Measurements from ENCODE around the gene FBXO47. TPM values are rescaled to one million over a fixed set of nuclear protein-coding genes. Genes with fewer than 3 reads are reported as not detected.
A peak's percentile ranks its signal among the peaks of the same experiment; 100 is the strongest.

The FBXO47 gene, protein sequence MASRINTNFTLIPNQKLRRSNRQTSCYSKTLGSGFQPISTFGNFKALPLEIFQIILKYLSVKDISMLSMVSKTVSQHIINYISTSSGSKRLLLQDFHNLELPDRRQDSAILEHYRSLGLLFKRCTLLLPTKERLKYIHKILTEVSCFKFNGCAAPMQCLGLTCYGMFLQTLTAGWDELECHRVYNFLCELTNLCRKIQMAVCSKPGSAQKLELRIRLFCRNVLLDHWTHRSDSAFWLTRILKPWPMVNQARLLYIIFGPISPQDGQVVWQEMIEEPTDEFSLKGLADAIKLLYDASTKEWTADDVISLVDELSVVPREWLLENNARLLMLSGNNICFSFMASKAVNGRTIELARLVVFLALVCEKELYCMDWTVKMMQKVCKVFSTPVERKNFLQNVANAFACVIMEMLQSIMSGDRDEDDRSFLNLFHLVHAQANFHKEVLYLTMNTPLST
- not detected for total RNA-seq

DNA sequence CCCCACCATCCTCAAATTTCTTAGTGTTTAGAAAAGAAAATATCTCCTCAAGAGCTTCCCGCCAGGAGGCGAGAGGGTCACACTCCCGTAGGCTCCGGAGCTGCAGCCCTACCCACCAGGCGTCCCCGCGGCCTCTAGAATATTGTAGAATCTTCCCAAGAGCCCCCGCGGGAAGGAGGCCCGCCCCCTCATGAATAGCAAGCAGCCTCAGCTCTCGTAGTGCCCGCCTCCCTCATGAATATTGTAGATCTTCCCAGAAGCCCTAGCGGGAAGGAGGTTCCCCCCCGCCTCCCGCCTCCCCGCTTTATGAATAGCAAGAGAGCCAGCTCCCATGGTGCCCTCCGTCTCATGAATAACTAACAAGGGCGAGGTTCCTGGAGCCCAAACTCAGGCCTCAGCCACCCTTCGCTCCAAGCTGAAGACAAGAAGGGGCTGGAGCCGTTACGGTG, at the start of gene FBXO47:
Gene FBXO47 (minus strand): TSS at position 114 of the 449 bp plus-strand sequence. CDS start 4,378 bp downstream, outside the sequence.
- ATAC-seq (replicated peaks): peak; percentile 99
- peak within 1 kb of the TSS; percentile 83 for H3K4me3 Mint-ChIP-seq
- peaks cover 5% of the 10 kb centered on the region for H3K4me1 Mint-ChIP-seq

DNA sequence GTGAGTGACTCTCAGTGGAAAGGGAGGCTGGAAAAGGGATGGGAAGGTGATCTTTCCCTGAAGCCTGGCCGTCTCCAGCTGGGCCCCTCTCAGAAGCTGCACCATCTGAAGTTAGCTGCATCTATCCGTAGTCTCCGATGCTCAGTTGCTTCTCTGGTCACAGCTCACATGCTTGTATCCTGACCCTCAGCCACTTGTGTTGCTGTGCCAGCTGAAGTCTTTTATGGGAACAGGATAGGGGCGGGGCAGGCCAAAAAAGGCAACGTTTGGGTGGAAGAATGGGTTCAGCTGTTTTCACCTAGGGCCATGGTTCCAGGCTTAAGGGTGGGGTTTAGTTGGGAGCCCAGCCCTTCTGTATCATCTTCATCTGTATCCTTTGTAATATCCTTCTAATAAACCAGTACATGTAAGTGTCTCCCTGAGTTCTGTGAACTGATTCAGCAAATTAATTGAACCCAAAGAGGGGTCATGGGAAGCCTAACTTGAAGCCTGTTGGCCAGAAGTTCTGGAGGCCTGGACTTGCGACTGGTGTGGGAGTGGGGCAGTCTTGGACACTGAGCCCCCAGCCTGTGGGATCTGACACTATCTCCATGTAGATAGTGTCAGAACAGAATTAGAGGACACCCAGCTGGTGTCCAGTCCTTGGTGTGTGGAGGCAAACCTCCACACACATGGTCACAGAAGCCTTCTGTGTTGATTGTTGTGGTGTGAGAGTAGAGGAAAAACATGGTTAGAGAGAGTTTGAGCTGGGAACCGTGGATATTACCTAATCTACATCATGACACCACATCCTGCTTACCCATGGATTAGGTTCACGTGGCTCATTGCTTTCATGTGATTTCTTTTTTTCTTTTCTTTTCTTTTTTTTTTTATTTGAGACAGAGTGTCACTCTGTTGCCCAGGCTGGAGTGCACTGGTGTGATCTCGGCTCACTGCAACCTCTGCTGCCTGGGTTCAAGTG, 49.3 kb upstream of the FBXO47 start:
- Mint-ChIP-seq H3K4me3 (no peak overlapping the region), H3K27me3 (no peaks in the 10 kb centered on the region), H3K27ac (no peak overlapping the region), H3K36me3 (ENCODE audit: low read depth) (no peaks in the 10 kb centered on the region), H3K9me3 (no peaks in the 10 kb centered on the region), H3K4me1 (peaks cover 10% of the 10 kb centered on the region)
- peak; percentile 67 for ATAC-seq (replicated peaks)

More for the DNA sequence above, at the start of gene FBXO47:
- Mint-ChIP-seq H3K27ac (peak within 1 kb of the TSS; percentile 90), H3K9me3 (no peaks in the 10 kb centered on the region), H3K36me3 (ENCODE audit: low read depth) (no peaks in the 10 kb centered on the region), H3K27me3 (no peaks in the 10 kb centered on the region)

DNA sequence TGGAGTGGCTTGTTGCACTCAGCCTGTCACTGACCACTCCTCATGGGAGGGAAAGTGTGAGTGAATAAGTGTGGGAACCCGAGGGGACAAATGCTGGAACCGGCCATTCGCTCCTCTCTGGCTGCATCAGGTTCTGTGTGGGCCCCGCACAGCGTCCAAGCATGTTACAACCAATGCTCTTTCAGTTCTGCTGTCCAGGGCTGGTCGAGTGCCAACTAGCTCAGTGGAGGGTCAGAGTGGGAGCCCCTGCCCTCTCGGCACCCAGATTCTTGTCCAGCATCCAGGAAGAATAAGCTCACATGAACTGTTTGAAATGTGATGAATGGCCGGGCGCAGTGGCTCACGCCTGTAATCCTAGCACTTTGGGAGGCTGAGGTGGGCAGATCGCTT, 48.3 kb upstream of the FBXO47 start:
- Mint-ChIP-seq H3K36me3 (ENCODE audit: low read depth) (no peaks in the 10 kb centered on the region), H3K4me3 (no peak overlapping the region), H3K9me3 (no peaks in the 10 kb centered on the region), H3K4me1 (peaks cover 10% of the 10 kb centered on the region), H3K27me3 (no peaks in the 10 kb centered on the region), H3K27ac (no peak overlapping the region)
- no peak for ATAC-seq (replicated peaks)

DNA sequence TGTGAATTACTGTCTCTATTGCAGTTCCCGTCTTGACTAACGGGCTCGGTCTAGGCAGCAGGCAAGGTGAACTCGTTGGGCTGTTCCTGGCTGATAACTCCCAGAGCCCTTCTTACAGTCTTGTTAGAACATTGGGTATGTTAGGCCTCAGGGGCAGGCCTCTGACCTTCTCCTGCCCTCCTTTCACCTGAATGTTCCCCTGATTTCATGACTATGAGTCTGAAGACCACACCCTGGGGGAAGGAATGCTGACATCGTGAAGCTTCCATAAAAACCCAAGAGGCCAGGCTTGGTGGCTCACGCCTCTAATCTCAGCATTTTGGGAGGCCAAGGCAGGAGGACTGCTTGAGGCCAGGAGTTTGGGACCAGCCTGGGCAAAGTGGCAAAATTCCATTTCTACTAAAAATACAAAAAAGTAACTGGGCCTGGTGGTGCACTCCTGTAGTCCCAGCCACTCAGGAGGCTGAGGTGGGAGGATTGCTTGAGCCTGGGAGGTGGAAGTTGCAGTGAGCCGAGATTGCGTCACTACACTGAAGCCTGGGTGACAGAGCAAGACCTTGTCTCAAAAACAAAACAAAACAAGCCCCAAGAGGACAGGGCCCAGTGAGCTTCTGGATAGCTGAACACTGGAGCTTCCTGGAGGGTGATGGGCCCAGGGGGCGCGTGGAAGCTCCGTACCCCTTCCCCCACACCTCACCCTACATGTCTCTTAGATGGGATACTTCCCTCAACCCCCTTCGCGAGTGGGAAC, 47.8 kb upstream of the FBXO47 start:
- Mint-ChIP-seq H3K9me3 (no peaks in the 10 kb centered on the region), H3K27ac (no peak overlapping the region), H3K36me3 (ENCODE audit: low read depth) (no peaks in the 10 kb centered on the region), H3K4me1 (peaks cover 10% of the 10 kb centered on the region), H3K27me3 (no peaks in the 10 kb centered on the region), H3K4me3 (no peak overlapping the region)
- ATAC-seq (replicated peaks): no peak

DNA sequence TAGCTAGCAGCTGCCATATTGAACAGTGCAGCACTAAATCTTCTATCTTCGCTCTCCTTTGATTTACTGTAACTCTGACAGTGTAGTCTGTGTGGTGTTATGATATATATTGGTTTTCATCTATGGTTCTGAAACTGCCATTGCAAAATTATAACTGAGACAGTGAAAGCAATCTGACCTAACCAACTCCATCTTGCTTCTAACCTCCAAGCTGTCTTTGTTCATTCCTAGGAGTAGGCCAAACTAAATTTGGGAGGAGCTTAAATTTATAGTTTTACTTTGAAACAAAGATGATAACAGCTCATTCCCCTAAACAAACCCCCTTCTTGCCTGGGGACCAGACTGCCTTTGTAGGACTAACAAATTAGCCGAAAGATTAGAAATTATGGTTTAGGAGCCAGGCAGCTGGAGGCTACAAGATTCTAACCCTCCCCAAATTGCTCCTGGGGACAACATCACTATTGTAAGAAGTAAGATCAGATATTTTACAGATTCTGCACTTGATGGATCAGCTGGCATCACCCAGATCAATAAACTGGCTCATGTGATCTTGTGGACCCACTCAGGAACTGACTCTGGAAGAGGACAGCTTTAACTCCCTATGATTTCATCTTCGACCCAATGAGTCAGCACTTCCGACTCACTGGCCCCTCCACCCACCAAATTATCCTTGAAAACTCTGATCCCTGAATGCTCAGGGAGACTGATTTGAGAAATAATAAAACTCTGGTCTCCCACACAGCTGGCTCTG, 47.0 kb upstream of the FBXO47 start:
- H3K4me1 Mint-ChIP-seq: peaks cover 10% of the 10 kb centered on the region
- no peaks in the 10 kb centered on the region for H3K9me3 Mint-ChIP-seq
- no peaks in the 10 kb centered on the region for H3K36me3 Mint-ChIP-seq (ENCODE audit: low read depth)
- no peak for ATAC-seq (replicated peaks)
- no peaks in the 10 kb centered on the region for H3K27me3 Mint-ChIP-seq
- no peak overlapping the region for H3K4me3 Mint-ChIP-seq
- H3K27ac Mint-ChIP-seq: no peak overlapping the region

DNA sequence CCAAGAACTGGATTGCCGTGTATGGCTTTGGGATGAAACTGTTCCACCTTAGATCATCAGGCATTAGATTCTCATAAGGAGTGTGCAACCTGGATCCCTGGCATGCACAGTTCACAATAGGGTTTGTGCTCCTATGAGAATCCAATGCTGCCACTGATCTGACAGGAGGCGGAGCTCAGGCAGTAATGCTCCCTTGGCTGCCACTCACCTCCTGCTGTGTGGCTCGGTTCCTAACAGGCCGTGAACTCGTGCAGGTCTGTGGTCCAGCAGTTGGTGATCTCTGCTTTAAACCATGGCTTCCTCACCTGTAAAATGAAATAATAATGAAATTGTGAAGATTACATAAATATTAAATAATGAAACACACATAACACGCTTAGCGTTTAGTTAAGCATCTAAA, 45.5 kb upstream of the FBXO47 start:
- no peaks in the 10 kb centered on the region for H3K36me3 Mint-ChIP-seq (ENCODE audit: low read depth)
- no peak overlapping the region for H3K4me3 Mint-ChIP-seq
- no peak overlapping the region for H3K27ac Mint-ChIP-seq
- no peaks in the 10 kb centered on the region for H3K9me3 Mint-ChIP-seq
- ATAC-seq (replicated peaks): no peak
- peaks cover 10% of the 10 kb centered on the region for H3K4me1 Mint-ChIP-seq
- H3K27me3 Mint-ChIP-seq: no peaks in the 10 kb centered on the region

DNA sequence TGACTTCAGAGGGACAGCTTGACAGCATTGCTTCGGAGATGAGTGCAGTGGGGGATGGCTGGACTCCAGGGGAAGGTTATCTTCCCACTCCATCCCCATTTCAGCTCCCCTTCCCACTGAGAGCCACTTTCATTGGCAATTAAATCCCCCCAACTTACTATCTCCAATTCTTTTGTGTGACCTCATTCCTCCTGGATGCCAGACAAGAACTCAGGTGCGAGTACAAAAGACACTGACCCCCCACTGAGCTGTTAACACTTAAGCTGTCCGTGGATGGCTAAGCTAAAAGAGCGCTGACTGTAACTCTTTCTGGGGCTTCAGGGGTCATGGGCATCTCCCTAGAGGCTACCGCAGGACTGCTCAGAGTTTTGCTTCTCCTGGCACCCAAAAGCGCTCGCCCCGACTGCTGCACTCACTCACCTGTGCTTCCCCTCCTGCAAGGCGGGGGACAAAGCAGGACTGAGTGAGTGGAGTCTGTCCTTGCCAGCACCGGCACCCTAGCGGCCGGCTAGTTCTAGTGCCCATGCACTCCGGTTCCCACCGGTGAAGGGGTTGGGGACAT, 44.8 kb upstream of the FBXO47 start:
- Mint-ChIP-seq H3K36me3 (ENCODE audit: low read depth) (no peaks in the 10 kb centered on the region), H3K4me3 (no peak overlapping the region), H3K27me3 (no peaks in the 10 kb centered on the region), H3K4me1 (peaks cover 6% of the 10 kb centered on the region), H3K9me3 (no peaks in the 10 kb centered on the region), H3K27ac (no peak overlapping the region)
- ATAC-seq (replicated peaks): no peak

DNA sequence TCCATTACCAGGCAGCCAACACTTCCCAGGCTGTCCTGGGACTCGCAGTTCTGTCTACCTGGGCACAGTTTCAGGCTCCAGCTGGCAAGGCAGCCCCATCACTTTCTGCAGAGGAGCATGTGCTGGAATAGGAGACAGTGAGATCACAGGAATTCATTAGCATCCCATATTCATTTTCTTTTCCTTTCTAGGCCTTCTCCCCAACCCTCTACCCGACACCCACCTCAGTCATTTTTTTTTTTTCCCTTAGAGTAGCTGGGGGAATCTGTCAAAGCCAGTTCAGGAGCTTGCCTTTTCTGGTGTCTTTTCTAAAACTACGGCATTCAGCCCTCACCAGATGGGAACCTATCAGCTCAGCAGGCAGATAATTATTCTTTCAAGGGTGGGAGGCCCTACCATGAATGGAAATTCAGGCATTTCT, 42.4 kb upstream of the FBXO47 start:
- Mint-ChIP-seq H3K4me3 (no peak overlapping the region), H3K4me1 (no peaks in the 10 kb centered on the region), H3K27ac (no peak overlapping the region), H3K9me3 (no peaks in the 10 kb centered on the region), H3K27me3 (no peaks in the 10 kb centered on the region), H3K36me3 (ENCODE audit: low read depth) (no peaks in the 10 kb centered on the region)
- no peak for ATAC-seq (replicated peaks)

DNA sequence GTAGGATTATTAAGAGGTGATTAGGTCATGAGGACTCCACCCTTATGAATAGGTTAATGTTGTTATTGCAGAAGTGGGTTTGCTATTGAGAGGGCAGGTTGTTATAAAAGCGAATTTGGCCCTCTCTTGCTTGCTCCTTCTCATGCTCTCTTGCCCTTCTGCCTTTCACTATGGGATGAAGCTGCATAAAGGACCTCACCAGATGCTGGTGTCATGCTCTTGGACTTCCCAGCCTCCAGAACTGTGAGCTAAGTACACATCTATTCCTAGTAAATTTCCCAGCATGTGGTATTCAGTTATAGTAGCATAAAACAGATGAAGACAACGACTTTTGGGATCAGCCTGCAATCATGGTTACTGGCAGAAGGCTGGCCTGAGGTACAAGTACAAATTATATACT, 41.4 kb upstream of the FBXO47 start:
- H3K36me3 Mint-ChIP-seq (ENCODE audit: low read depth): no peaks in the 10 kb centered on the region
- ATAC-seq (replicated peaks): no peak
- no peak overlapping the region for H3K27ac Mint-ChIP-seq
- no peak overlapping the region for H3K4me3 Mint-ChIP-seq
- no peaks in the 10 kb centered on the region for H3K27me3 Mint-ChIP-seq
- H3K9me3 Mint-ChIP-seq: no peaks in the 10 kb centered on the region
- H3K4me1 Mint-ChIP-seq: peaks cover 5% of the 10 kb centered on the region

DNA sequence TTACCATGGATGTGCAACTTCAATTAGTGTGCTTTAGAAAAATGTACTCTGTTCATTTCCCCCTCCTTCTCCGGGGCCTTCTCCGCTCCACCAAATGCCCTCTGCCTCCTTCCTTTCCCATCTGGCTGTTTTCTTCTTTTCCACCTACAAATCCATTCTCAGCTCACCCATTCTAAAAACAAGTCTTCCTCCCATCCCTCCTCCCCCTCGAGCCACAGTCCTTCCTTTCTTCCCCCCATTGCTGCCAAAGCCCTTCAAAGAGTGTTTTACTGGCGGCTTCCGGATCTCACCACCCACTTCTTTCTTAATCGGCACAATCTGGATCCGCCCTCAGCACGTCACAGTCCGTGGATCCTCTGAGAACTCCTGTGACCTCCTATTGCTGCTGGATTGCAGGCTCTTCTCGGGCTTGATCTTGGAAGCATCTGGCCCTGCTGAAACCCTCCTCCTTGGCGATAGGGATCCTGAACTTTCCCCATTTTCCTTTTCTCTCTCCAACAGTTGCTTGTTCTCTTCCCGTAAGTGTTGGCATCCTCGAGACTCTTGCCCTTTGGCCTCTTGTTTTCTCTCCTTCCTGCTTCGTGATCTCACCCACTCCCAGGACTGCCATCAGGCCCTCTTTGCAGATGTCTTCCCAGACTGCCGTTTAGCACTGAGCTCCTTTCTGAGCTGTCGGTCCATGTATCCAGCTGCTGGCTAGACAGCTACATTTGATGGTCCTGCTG, 36.0 kb upstream of the FBXO47 start:
- no peaks in the 10 kb centered on the region for H3K36me3 Mint-ChIP-seq (ENCODE audit: low read depth)
- peak; percentile 67 for ATAC-seq (replicated peaks)
- peaks cover 6% of the 10 kb centered on the region for H3K27me3 Mint-ChIP-seq
- peak overlapping the region; percentile 58 for H3K27ac Mint-ChIP-seq
- H3K4me3 Mint-ChIP-seq: peak overlapping the region; percentile 57
- H3K9me3 Mint-ChIP-seq: no peaks in the 10 kb centered on the region
- H3K4me1 Mint-ChIP-seq: peaks cover 27% of the 10 kb centered on the region

DNA sequence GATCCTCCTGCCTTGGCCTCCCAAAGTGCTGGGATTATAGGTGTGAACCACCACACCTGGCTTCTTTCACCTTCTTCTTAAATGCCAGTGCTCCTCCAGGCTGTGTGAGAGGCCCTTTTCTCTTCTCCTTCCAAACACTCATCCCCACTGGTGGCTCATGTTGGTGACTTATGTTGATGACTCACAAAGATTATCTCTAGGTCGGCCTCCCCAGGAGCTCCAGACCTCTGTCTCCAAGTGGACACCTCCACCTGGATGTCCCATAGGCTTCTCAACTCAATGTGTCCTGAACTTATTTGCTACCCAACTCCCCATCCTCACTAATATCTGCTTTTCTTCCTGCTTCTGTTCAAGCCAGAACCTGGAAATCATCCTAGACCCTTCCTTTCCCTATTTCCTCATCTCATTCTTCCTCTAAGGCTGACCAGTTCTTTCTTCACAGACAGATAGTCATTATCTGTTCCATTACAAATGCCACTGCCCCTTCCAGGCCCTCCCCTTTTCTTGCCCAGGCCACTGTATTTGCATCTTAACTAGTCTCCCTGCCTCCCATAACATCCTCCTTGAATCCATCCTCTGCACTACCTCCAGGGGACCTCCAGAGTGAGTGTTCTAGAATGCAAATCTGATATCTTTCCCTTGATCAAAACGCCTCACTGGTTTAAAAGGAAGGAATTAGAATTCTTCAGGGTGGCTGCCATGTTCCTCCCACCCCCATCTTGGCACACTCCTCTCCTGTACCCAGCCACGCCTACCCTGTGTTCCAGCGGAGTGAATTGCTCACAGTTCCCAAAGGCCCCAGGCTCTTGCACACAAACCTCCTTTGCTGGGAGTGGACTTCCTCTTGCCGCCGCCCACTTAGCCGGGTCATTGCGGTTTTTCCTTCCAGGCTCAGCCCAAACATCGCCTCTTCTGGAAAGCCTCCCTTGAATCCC, 34.8 kb upstream of the FBXO47 start:
- Mint-ChIP-seq H3K4me3 (peak overlapping the region; percentile 57), H3K27me3 (peaks cover 6% of the 10 kb centered on the region), H3K36me3 (ENCODE audit: low read depth) (no peaks in the 10 kb centered on the region), H3K27ac (peak overlapping the region; percentile 58), H3K9me3 (peaks cover 1% of the 10 kb centered on the region), H3K4me1 (peaks cover 27% of the 10 kb centered on the region)
- ATAC-seq (replicated peaks): no peak

DNA sequence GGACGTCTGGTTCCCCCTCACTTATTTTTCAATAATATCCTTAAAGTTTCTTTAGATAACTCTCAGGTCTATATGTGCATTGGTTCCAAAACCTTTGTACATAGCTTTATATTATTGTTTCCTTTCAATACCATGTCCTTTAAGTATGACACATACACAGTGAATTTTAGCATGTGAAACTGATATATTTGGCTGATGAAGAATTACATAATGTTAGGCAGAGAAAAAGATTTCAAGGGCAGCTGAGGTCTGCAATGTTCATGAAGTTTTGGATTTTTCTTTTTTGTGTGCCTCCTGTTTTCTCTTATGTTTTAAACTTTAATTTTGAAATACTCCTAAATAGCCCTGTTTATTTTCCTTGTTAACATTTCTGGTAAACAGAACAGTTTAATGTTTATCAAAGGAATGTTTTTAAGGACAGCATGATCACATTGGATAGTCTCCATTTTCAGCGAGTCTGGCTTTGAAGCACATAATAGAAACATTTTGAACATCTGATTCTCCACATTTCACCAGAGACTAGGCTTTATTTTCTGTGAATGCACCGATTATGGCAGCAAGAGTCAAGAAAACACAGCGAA, 32.9 kb upstream of the FBXO47 start:
- Mint-ChIP-seq H3K27me3 (peaks cover 6% of the 10 kb centered on the region), H3K9me3 (peaks cover 8% of the 10 kb centered on the region), H3K27ac (no peak overlapping the region), H3K4me1 (peaks cover 27% of the 10 kb centered on the region), H3K4me3 (no peak overlapping the region), H3K36me3 (ENCODE audit: low read depth) (no peaks in the 10 kb centered on the region)
- no peak for ATAC-seq (replicated peaks)

All from activated T-helper 17 cell treated with anti-CD3 and anti-CD28 coated beads, Interleukin-2, amount 50 U/mL, for 72 hours (primary cell).